GM18520 (cell line): ENCODE results near the gene CA6.
"Not testable (repeated sequence)": the region's sequence is repeated elsewhere in the genome, so short reads cannot be mapped to it uniquely, and the experiment has no call there.

Experiments used
- ATAC-seq: cut with Tn5 transposase; IDR thresholded peaks from one replicate; pipeline ENCODE4 v1.9.1; 2021; ENCODE audit not compliant: unreplicated experiment

CA6 gene

GRCh38 chr1:8945568-8945967 is at the start of gene CA6:
Gene CA6 (plus strand): TSS chr1:8945868. CDS start chr1:8945887, 19 bp downstream.
- ATAC-seq: no peak

- ATAC-seq: not testable (repeated sequence)
Measured at GRCh38 chr1:8896775-8897174, 48.9 kb upstream of the CA6 start.

- not testable (repeated sequence) for ATAC-seq
Measured at GRCh38 chr1:8897505-8897904, 48.2 kb upstream of the CA6 start.

GRCh38 chr1:8898418-8898817 is 47.2 kb upstream of the CA6 start:
- not testable (repeated sequence) for ATAC-seq

- ATAC-seq: no peak
Measured at GRCh38 chr1:8899046-8899445, 46.6 kb upstream of the CA6 start.

- not testable (repeated sequence) for ATAC-seq
Measured at GRCh38 chr1:8900684-8901083, 45.0 kb upstream of the CA6 start.

- ATAC-seq: no peak
Measured at GRCh38 chr1:8902765-8903164, 42.9 kb upstream of the CA6 start.

GRCh38 chr1:8903410-8903809 is 42.3 kb upstream of the CA6 start:
- ATAC-seq: no peak

GRCh38 chr1:8903908-8904650 is 41.6 kb upstream of the CA6 start:
- ATAC-seq: no peak

GRCh38 chr1:8905582-8906191 is 40.0 kb upstream of the CA6 start:
- no peak for ATAC-seq

- no peak for ATAC-seq
Measured at GRCh38 chr1:8908388-8909151, 37.1 kb upstream of the CA6 start.

GRCh38 chr1:8910331-8910730 is 35.3 kb upstream of the CA6 start:
- no peak for ATAC-seq

- ATAC-seq: no peak
Measured at GRCh38 chr1:8910914-8911313, 34.8 kb upstream of the CA6 start.

- no peak for ATAC-seq
Measured at GRCh38 chr1:8911416-8912309, 34.0 kb upstream of the CA6 start.

- ATAC-seq: no peak
Measured at GRCh38 chr1:8913457-8913856, 32.2 kb upstream of the CA6 start.

GRCh38 chr1:8914466-8914865 is 31.2 kb upstream of the CA6 start:
- ATAC-seq: no peak

GRCh38 chr1:8915446-8915845 is 30.2 kb upstream of the CA6 start:
- ATAC-seq: no peak

- not testable (repeated sequence) for ATAC-seq
Measured at GRCh38 chr1:8917536-8917935, 28.1 kb upstream of the CA6 start.

GRCh38 chr1:8922962-8923361 is 22.7 kb upstream of the CA6 start:
- no peak for ATAC-seq

GRCh38 chr1:8925406-8925805 is 20.3 kb upstream of the CA6 start:
- no peak for ATAC-seq

GRCh38 chr1:8925960-8926359 is 19.7 kb upstream of the CA6 start:
- no peak for ATAC-seq
